Kidney (tissue), 14 donors: Measurements from ENCODE around the gene LCOR. TPM values are rescaled to one million over a fixed set of nuclear protein-coding genes. Genes with fewer than 3 reads are reported as not detected.

ENCODE experiments used
- DNase-seq, 5 donors: peaks; one replicate each; pipeline ENCODE4 v3.0.0-alpha.2; 2013 to 2020
- FAIRE-seq: peaks from 2 replicates; lab custom pipeline; 2012; peaks lifted over from hg19 to GRCh38; lab: Jason Lieb, UNC
- H3K27ac ChIP-seq, 2 donors: one replicate each; pipeline ENCODE4 v1.7.0; 2013; ENCODE audit warnings: low read depth in 2 of 2, low read length in 2 of 2, inconsistent platforms in 1 of 2
- H3K27me3 ChIP-seq: one replicate; pipeline ENCODE4 v1.7.1; 2013; ENCODE audit warnings: low read length, inconsistent platforms; ENCODE audit not compliant: control insufficient read depth, insufficient read depth
- H3K36me3 ChIP-seq, 3 donors: one replicate each; pipeline versions ENCODE4 v1.7.0 to v1.7.1; 2013; ENCODE audit warnings: low read length in 3 of 3, control low read depth in 1 of 3, inconsistent platforms in 1 of 3; ENCODE audit not compliant: insufficient read depth in 3 of 3, control insufficient read depth in 2 of 3
- H3K4me1 ChIP-seq, 3 donors: one replicate each; pipeline versions ENCODE4 v1.7.0 to v1.7.1; 2013; ENCODE audit warnings: low read length in 3 of 3, inconsistent platforms in 1 of 3, low read depth in 1 of 3; ENCODE audit not compliant: control insufficient read depth in 2 of 3, insufficient read depth in 2 of 3
- H3K4me3 ChIP-seq, 3 donors: one replicate each; pipeline versions ENCODE4 v1.7.0 to v1.8.1; 2013; ENCODE audit warnings: low read length in 3 of 3, control low read depth in 1 of 3, inconsistent platforms in 1 of 3
- H3K9ac ChIP-seq, 3 donors: one replicate each; pipeline versions ENCODE4 v1.7.0 to v1.7.1; 2013; ENCODE audit warnings: low read length in 3 of 3, control low read depth in 1 of 3, inconsistent platforms in 1 of 3
- H3K9me3 ChIP-seq, 3 donors: one replicate each; pipeline versions ENCODE4 v1.7.0 to v1.7.1; 2013; ENCODE audit warnings: low read length in 3 of 3, control low read depth in 1 of 3, inconsistent platforms in 1 of 3; ENCODE audit not compliant: control insufficient read depth in 2 of 3, insufficient read depth in 1 of 3
- intact Hi-C: fragments of 100-400 bp; cut with DNase I; formaldehyde crosslinking; loops from one replicate; pipeline ENCODE4 v1.11.1; 2022
- polyA plus RNA-seq: library from polyadenylated mRNA; stranded (reverse); fragments of 350-450 nt; fragmentation: Illumina TruSeq; extraction: RNeasy Lipid Tissue Mini Kit (QIAGEN cat#74804); gene quantifications from one replicate; pipeline ENCODE4 v1.2.3, GENCODE V29; 2014; ENCODE audit warnings: low read depth, low replicate concordance; ENCODE audit not compliant: insufficient read depth
- total RNA-seq: library from RNA; stranded (reverse); fragmentation: NEBNext Ultra II Directional; extraction: Animal tissue kit (Norgen Biotek cat#: 25700); gene quantifications from one replicate; pipeline ENCODE4 v1.2.1, GENCODE V29; 2021
- TF ChIP-seq, protein P1 (sequence below): IDR thresholded peaks from 3 replicates; pipeline ENCODE4 v1.5.1; 2012; ENCODE audit warnings: mild to moderate bottlenecking, moderate library complexity, borderline replicate concordance; ENCODE audit not compliant: insufficient read depth; ENCODE audit errors: extremely low read depth
- donor health status: control.
- donor health status: control.
- donor health status: control.
- donor health status: control.
- donor health status: control.
- donor health status: DM: yes; HTN: yes; CAD: no.
- donor health status: Normal renal cell carcinoma (clear cell type).

The LCOR gene
- total and polyA plus RNA-seq, 2 donors from 2014 or later = 2.8 to 48.5 TPM

DNA sequence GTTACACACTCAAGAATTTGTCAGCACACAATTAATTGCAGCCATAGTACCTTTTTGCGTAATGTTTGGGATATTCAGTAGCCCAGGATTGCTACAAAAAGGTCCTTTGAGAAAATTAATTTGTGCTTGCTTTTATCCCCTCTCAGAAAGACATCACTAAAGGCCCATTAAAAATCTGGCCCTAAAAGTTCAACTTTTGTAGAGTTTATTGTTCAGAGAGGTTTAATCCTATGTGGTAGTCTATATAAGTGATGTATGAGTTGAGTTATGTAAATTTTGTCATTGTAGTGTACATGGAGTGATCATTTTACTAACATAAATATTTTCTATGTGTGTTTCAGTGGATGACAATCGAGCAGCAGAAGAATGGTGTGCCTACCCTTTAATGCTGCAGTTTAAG, 126.0 kb downstream of the LCOR start:
- Histone ChIP-seq H3K4me3 (no peak overlapping the region), H3K9ac (no peak overlapping the region), H3K9me3 (no peaks in the 10 kb centered on the region), H3K27ac (no peak overlapping the region), H3K27me3 (no peaks in the 10 kb centered on the region), H3K36me3 (peaks cover 4 to 21% (median 8%) of the 10 kb centered on the region in 3 donors), H3K4me1 (no peaks in the 10 kb centered on the region)
- FAIRE-seq (no peak), DNase-seq (no peak)
- TF ChIP-seq, protein P1, sequence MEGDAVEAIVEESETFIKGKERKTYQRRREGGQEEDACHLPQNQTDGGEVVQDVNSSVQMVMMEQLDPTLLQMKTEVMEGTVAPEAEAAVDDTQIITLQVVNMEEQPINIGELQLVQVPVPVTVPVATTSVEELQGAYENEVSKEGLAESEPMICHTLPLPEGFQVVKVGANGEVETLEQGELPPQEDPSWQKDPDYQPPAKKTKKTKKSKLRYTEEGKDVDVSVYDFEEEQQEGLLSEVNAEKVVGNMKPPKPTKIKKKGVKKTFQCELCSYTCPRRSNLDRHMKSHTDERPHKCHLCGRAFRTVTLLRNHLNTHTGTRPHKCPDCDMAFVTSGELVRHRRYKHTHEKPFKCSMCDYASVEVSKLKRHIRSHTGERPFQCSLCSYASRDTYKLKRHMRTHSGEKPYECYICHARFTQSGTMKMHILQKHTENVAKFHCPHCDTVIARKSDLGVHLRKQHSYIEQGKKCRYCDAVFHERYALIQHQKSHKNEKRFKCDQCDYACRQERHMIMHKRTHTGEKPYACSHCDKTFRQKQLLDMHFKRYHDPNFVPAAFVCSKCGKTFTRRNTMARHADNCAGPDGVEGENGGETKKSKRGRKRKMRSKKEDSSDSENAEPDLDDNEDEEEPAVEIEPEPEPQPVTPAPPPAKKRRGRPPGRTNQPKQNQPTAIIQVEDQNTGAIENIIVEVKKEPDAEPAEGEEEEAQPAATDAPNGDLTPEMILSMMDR = no peak
- intact Hi-C loops = no loop called here

DNA sequence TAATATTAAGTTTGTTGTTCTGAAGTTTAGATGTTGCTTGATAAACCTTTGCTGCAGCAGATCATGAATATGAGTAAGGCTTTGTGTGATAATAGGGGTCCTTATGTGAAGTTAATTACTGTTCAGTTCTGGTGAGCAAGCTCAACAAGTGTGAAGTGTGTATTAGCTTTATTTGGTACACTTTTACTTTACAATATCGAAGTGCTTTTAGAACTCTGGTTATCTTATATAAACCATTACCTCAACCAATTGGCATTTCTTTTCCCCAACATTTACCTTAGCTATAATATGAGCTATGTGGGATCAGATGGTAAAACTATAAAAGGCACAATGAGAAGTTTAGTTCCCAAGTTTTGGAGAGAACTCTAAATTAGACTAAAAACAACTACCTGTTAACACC, 127.6 kb downstream of the LCOR start:
- Histone ChIP-seq H3K27ac (no peak overlapping the region), H3K9me3 (no peaks in the 10 kb centered on the region), H3K4me1 (no peaks in the 10 kb centered on the region), H3K4me3 (no peak overlapping the region), H3K9ac (no peak overlapping the region), H3K36me3 (peaks cover 4 to 21% (median 8%) of the 10 kb centered on the region in 3 donors), H3K27me3 (no peaks in the 10 kb centered on the region)
- TF ChIP-seq, protein P1 = no peak
- intact Hi-C loops = no loop called here
- FAIRE-seq = no peak
- DNase-seq = no peak

DNA sequence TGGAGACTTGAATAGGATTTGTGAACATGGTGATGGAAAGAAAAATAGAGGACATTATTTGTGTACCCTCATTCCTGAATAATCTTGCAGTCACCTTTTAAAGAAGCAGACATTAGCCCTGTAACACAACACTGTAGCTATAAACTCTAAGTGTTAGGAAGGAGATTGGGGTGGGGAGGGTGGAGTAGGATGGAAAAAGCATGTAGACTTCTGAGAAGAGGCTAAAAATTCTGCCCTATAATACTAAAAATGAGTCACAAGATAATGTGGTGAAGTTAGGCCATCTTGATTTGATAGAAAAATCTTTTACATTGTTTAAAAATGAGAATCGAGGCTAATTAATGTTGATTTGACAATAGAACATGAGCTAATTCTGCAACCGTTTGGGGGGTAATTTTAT, 128.8 kb downstream of the LCOR start:
- no peaks in the 10 kb centered on the region for H3K27me3 ChIP-seq
- TF ChIP-seq, protein P1 = no peak
- no peak overlapping the region for H3K9ac ChIP-seq
- H3K27ac ChIP-seq = no peak overlapping the region
- FAIRE-seq (no peak), DNase-seq (no peak)
- intact Hi-C loops = no loop called here
- H3K36me3 ChIP-seq = peaks cover 0 to 9% (median 2%) of the 10 kb centered on the region in 3 donors
- H3K4me3 ChIP-seq = no peak overlapping the region
- H3K4me1 ChIP-seq = no peaks in the 10 kb centered on the region
- H3K9me3 ChIP-seq = no peaks in the 10 kb centered on the region

DNA sequence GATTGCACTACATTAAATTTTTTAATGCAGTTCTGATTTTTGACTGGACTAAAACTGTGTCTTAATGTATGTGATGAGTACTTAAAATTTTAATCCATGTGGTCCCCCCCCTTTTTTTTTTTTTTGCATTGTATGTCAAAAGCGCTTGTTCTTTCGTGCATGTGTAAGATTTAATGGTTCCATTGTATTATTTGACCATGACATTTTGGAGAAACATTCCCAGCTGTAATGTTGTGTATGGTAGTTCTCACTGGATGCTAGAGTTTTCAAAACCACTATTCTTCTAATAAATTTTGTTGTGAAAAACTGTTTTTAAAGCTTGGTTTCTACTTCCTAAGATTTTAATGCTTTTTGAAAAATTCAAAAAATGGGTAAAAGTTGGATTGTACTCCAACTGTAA, 132.0 kb downstream of the LCOR start:
- intact Hi-C loops = no loop called here
- H3K27ac ChIP-seq = no peak overlapping the region
- no peak for DNase-seq
- H3K27me3 ChIP-seq = no peaks in the 10 kb centered on the region
- no peaks in the 10 kb centered on the region for H3K36me3 ChIP-seq
- no peak for FAIRE-seq
- H3K9me3 ChIP-seq = no peaks in the 10 kb centered on the region
- H3K9ac ChIP-seq = no peak overlapping the region
- TF ChIP-seq, protein P1 = no peak
- H3K4me3 ChIP-seq = no peak overlapping the region
- no peaks in the 10 kb centered on the region for H3K4me1 ChIP-seq
